Stimulated activated CD4-positive, alpha-beta T cell treated with anti-CD3 and anti-CD28 coated beads, Interleukin-15, amount 100 ng/mL, for 1 hour (primary cell): ENCODE results near the gene TRPM5.

Source experiments
- DNase-seq, 2 donors: peaks; one replicate each; pipeline ENCODE4 v3.0.0-alpha.2; 2020; ENCODE audit warnings: low read depth in 1 of 2, low spot score in 1 of 2

TRPM5 gene

GRCh38 chr11:2471048-2471803 lies 26.9 kb upstream of the TRPM5 start:
- no peak for DNase-seq

GRCh38 chr11:2470495-2470894 lies 26.2 kb upstream of the TRPM5 start:
- no peak for DNase-seq

- DNase-seq: no peak
Observed at GRCh38 chr11:2468363-2469235, 24.3 kb upstream of the TRPM5 start.

- no peak for DNase-seq
Observed at GRCh38 chr11:2467695-2468055, 23.4 kb upstream of the TRPM5 start.

- peak in 1 of 2 donors; percentile 24 for DNase-seq
Observed at GRCh38 chr11:2466869-2467694, 22.8 kb upstream of the TRPM5 start.

GRCh38 chr11:2466069-2466801 lies 21.9 kb upstream of the TRPM5 start:
- DNase-seq: no peak

- no peak for DNase-seq
Observed at GRCh38 chr11:2465202-2466068, 21.1 kb upstream of the TRPM5 start.

GRCh38 chr11:2464451-2465165 lies 20.3 kb upstream of the TRPM5 start:
- no peak for DNase-seq

- no peak for DNase-seq
Observed at GRCh38 chr11:2463766-2464277, 19.5 kb upstream of the TRPM5 start.

- no peak for DNase-seq
Observed at GRCh38 chr11:2462986-2463765, 18.9 kb upstream of the TRPM5 start.

- no peak for DNase-seq
Observed at GRCh38 chr11:2462543-2462985, 18.2 kb upstream of the TRPM5 start.

GRCh38 chr11:2461956-2462542 lies 17.7 kb upstream of the TRPM5 start:
- no peak for DNase-seq

GRCh38 chr11:2461253-2461955 lies 17.1 kb upstream of the TRPM5 start:
- DNase-seq: no peak

- DNase-seq: no peak
Observed at GRCh38 chr11:2460540-2461252, 16.4 kb upstream of the TRPM5 start.

GRCh38 chr11:2459796-2460531 lies 15.7 kb upstream of the TRPM5 start:
- DNase-seq: no peak
